Stimulated activated CD4-positive, alpha-beta T cell treated with anti-CD3 and anti-CD28 coated beads, Interleukin-1b, Interleukin-23, amount 100 ng/mL, for 24 hours (primary cell): ENCODE data around the gene EDEM3.

Experiments
- DNase-seq, 4 experiments: peaks; one replicate each; pipeline ENCODE4 v3.0.0-alpha.2; 2020; ENCODE audit warnings: low read depth in 4 of 4, low spot score in 1 of 4

EDEM3 gene

DNA sequence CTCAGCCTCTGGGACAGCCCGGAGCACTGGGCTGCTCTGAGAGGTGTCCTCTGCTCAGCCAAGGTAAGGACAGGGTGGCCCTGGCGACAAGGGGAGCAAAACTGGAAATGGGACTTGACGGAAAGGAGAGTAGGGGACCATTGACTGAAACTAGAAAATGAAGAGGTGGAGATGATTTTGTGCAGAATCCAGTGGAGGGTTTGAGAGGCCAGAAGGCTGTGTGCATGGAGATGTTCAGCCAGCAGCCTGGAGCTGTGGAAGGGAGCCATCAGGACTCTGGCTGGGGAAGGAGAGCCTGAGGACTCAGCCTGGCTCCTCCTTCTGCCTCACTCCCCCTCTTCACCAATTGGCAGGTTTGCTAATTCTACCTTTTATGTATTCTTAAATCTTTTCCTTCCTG lies 114.2 kb downstream of the EDEM3 start:
- DNase-seq: no peak
